ENCODE measurements around the gene AGAP5. TPM values are rescaled to one million over a fixed set of nuclear protein-coding genes. Genes with fewer than 3 reads are reported as not detected.

Gene AGAP5
- total RNA-seq, 1 donor from 2014 or later: 7.4 TPM

GRCh38 chr10:73629165-73629564 lies 68.7 kb downstream of the AGAP5 start:
- DNase-seq (ENCODE audit: low spot score): no peak

GRCh38 chr10:73628405-73628804 lies 69.5 kb downstream of the AGAP5 start:
- no peak for DNase-seq (ENCODE audit: low spot score)

GRCh38 chr10:73627300-73627699 lies 70.6 kb downstream of the AGAP5 start:
- no peak for DNase-seq (ENCODE audit: low spot score)

- DNase-seq (ENCODE audit: low spot score): peak; percentile 95
These were observed 71.8 kb downstream of the AGAP5 start for GRCh38 chr10:73625884-73626752.

GRCh38 chr10:73625004-73625883 lies 72.7 kb downstream of the AGAP5 start:
- no peak for DNase-seq (ENCODE audit: low spot score)

Other genes with a start within 250 kb of the AGAP5 start
- gene PPP3CB, start 202.1 kb downstream of the AGAP5 start, total RNA-seq: 50.5 TPM
- gene USP54, start 106.8 kb downstream of the AGAP5 start, total RNA-seq: 16.0 TPM
- gene MYOZ1, start 56.6 kb downstream of the AGAP5 start, total RNA-seq: 0.58 TPM
- gene SYNPO2L, start 42.1 kb downstream of the AGAP5 start, total RNA-seq: 0.10 TPM
- gene SEC24C, start 46.3 kb upstream of the AGAP5 start, total RNA-seq: 65.5 TPM
- gene CHCHD1, start 83.9 kb upstream of the AGAP5 start, total RNA-seq: 17.7 TPM
- 91.5 TPM for gene ZSWIM8, start 87.5 kb upstream of the AGAP5 start, total RNA-seq
- gene NDST2, start 113.5 kb upstream of the AGAP5 start, total RNA-seq: 41.6 TPM
- 24.2 TPM for gene CAMK2G, start 176.4 kb upstream of the AGAP5 start, total RNA-seq
- 64.7 TPM for gene PLAU, start 213.0 kb upstream of the AGAP5 start, total RNA-seq